HL-60/S4 treated with retinoic acid at 250 ng/mL for 4 days and 3 days (cell line): ENCODE results near the gene MIA.
"Not testable (repeated sequence)": the region's sequence is repeated elsewhere in the genome, so short reads cannot be mapped to it uniquely, and the experiment has no call there.

ENCODE experiments used
- in situ Hi-C: fragments of 300-500 bp; cut with MboI; formaldehyde crosslinking; loops from 2 replicates; pipeline ENCODE4 v1.7.0; 2022; ENCODE audit warnings: low sequenced_read_pairs

The MIA gene

DNA sequence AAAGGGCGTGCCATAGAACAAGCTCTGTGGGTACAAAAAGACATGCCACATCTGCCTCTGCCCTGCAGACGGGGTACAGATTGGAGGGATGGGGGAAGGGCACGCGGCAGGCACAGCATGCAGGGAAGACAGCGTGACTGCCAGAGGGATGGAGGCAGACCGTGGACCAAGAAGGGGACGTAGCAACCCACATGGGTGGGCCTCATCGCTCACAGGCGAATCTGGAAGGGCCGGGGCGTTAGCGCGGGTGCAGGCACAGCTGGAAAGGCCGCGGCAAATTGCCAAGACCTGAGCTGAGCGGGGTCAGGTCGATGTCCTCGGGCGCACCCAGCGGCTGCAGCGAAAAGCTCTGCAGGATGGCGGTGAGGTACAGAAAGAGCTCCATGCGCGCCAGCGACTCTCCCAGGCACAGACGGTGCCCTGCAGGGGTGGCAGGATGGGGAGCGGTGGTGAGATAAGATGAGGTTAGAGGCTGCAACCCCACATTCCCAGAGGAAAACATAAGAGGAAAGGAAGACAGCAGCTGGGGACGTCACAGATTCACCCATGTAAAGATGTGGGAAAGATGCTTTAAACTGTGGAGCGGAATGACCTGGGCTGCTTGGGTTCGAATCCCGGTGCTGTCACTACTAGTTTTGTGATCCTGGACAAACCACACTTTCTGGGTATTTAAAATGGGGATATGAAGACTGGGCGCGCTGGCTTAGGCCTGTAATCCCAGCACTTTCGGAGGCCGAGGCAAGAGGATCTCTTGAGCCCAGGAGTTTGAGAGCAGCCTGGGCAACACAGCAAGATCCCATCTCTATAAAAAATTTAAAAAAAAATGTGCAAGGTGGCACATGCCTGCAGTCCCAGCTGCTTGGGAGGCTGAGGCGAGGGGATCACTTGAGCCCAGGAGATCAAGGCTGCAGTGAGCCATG lies 43.4 kb downstream of the MIA start:
- in situ Hi-C loops, result not testable (repeated sequence)

GRCh38 chr19:40819479-40820234 lies 44.3 kb downstream of the MIA start:
- in situ Hi-C loops, result not testable (repeated sequence)

- in situ Hi-C loops, result no loop called here
Measured at GRCh38 chr19:40822161-40822560, 46.8 kb downstream of the MIA start.

DNA sequence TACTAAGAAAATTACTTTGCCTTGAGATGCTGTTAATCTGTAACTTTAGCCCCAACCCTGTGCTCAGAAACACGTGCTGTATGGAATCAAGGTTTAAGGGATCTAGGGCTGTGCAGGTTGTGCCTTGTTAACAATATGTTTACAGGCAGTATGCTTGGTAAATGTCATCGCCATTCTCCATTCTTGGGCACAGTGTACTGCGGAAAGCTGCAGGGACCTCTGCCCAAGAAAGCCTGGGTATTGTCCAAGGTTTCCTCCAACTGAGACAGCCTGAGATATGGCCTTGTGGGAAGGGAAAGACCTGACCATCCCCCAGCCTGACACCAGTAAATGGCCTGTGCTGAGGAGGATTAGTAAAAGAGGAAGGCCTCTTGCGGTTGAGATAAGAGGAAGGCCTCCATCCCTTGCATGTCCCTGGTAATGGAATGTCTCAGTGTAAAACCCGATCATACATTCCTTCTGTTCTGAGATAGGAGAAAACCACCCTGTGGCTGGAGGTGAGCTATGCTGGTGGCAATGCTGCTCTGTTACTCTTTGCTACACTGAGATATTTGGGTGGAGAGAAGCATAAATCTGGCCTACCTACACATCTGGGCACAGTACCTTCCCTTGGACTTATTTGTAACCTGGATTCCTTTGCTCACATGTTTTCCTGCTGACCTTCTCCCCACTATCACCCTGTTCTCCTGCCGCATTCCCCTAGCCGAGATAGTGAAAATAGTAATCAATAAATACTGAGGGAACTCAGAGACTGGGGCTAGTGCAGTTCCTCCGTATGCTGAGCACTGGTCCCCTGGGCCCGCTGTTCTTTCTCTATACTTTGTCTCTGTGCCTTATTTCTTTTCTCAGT lies 47.6 kb downstream of the MIA start:
- in situ Hi-C loops, result not testable (repeated sequence)

DNA sequence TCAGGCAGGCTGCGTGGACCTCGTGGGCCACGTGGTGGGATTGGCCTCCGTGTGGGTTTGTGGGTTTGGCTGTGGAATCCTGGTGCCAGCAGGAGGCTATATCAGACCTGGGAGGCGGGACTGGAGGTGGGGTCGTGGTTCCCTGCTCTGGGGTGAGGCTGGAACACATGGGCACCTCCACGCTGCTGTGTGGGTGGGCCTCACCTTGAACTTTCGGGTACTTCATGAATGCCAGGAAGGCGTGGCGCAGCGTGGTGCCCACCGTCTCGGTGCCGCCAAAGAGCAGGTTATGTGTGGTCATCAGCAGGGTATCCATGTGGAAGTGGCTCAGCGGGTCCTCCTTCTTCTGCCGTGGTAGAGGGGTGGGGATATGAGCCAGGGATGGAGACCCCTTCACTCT lies 49.6 kb downstream of the MIA start:
- in situ Hi-C loops, result not testable (repeated sequence)

DNA sequence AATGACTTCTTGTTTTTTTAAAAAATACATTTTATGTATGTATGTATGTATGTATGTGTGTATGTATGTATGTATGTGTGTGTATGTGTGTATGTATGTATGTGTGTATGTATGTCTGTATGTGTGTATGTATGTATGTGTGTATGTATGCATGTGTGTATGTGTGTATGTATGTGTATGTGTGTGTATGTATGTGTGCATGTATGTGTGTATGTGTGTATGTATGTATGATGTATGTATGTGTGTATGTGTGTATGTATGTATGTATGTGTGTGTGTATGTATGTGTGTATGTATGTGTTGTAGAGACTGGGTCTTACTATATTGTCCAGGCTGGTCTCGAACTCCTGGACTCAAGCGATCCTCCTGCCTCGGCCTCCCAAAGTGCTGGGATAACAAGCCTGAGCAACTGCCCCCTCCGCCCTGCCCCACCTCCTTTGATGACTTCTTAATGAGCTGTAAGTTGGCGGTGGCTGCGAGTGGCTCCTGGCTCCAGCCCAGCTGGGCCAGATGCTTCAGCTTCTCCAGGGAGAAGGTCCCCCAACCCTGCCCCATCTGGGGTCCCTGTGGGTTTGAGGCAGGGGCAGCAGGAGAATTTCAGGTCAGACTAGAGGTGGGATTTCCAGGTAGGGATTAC lies 50.3 kb downstream of the MIA start:
- in situ Hi-C loops, result not testable (repeated sequence)

- in situ Hi-C loops, result not testable (repeated sequence)
Measured at GRCh38 chr19:40826312-40826698, 51.0 kb downstream of the MIA start.

GRCh38 chr19:40826699-40827385 lies 51.5 kb downstream of the MIA start:
- in situ Hi-C loops, result not testable (repeated sequence)
